HG02885 (cell line): ENCODE results near the gene KRTAP24-1.

ENCODE experiments used
- ATAC-seq: cut with Tn5 transposase; IDR thresholded peaks from one replicate; pipeline ENCODE4 v1.9.1; 2021; ENCODE audit warnings: mild to moderate bottlenecking; ENCODE audit not compliant: unreplicated experiment, poor library complexity

The KRTAP24-1 gene

GRCh38 chr21:30238168-30238567, 44.6 kb downstream of the KRTAP24-1 start:
- ATAC-seq = no peak

DNA sequence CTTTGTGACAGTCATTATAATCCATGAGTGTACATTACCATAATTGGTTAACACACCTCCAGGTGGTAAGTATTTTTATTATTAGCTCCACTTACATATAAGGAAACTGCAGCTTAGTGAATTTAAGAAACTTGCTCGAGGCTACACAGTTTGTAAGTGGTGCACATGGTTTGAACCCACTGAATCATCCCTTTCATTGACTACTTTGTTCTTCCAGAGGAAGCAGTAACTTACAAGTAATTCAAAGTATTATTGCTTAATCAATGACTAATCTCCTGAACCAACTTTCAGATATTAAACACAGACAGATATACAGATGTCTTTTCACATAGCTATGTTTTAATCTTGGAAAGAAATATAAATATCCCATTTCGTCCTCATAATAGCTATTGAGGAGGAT, 48.1 kb downstream of the KRTAP24-1 start:
- ATAC-seq = no peak

DNA sequence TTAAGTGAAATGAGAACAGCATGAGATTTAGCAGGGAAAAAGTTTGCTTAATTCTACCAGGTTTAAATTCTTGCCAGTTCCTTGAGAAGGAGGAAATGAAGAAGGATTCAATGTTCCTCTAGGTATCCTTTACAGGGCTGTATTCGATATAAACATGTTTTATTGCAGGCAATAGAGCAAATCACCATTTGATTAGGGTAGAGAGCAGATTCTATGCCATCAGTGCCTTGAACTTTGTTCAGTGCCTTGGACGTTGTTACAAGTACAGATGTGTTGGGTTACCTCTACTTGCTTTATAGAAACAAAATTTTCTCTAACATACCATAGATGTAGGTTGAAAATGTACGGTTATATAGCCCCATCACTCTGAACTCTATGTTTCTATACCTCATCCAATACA, 48.7 kb downstream of the KRTAP24-1 start:
- no peak for ATAC-seq

GRCh38 chr21:30233228-30234020, 49.3 kb downstream of the KRTAP24-1 start:
- ATAC-seq = no peak

GRCh38 chr21:30232011-30232410, 50.7 kb downstream of the KRTAP24-1 start:
- ATAC-seq = no peak
